Erythroblast (primary cell): ENCODE results near the gene VBP1.
"Not testable (repeated sequence)": the region's sequence is repeated elsewhere in the genome, so short reads cannot be mapped to it uniquely, and the experiment has no call there.

Experiments
- DNase-seq, 2 experiments: peaks; one replicate each; lab custom pipeline; 2025; lab: John Stamatoyannopoulos, UW
- GATA1 ChIP-seq: IDR thresholded peaks from 2 replicates; pipeline ENCODE4 v1.6.1; 2011; ENCODE audit warnings: low read depth, mild to moderate bottlenecking, control low read depth, low read length, moderate library complexity
- POLR2A ChIP-seq: IDR thresholded peaks from 2 replicates; pipeline ENCODE4 v1.6.1; 2011; ENCODE audit warnings: mild to moderate bottlenecking, low read length

Gene VBP1, protein sequence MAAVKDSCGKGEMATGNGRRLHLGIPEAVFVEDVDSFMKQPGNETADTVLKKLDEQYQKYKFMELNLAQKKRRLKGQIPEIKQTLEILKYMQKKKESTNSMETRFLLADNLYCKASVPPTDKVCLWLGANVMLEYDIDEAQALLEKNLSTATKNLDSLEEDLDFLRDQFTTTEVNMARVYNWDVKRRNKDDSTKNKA

DNA sequence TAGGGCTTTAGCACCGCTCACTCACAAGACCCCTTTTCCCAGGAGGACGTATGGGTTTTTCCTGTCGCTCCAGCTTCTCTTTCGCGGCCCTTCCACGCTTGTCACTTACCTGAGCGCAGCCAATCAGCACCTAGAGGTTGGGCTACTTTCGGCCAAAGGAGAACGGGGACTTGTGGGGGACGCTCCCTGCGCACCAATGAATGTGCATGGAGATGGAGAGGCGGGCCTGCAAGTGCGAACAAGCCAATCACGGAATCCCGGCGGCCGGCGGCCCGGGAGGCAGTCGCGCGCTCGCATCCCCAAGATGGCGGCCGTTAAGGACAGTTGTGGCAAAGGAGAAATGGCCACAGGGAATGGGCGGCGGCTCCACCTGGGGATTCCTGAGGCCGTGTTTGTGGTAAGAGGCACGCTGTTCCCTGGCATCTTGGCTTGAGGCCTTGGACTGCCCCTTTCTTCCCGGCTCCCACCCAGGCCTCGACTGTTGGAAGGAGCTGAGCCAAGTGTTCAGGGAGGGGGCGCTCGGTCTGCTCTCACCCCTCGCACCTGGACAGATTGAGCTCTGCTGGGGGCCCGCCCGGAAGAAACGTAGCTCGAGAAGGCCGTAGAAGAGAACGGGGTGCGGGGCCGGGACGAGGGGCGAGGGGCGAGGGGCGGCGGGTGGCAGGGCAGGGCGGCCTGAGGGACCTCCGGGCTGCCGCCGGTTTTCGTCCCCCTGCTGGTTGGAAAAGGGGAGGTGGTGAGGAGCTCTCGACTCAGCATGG lies at the start of gene VBP1:
Gene VBP1 (plus strand): TSS at position 282 of the 761 bp plus-strand sequence. CDS start 23 bp downstream, at position 305.
- DNase-seq = peak; percentile 95 to 96
- TF ChIP-seq POLR2A = peak; percentile 83
- no peak for TF ChIP-seq GATA1

DNA sequence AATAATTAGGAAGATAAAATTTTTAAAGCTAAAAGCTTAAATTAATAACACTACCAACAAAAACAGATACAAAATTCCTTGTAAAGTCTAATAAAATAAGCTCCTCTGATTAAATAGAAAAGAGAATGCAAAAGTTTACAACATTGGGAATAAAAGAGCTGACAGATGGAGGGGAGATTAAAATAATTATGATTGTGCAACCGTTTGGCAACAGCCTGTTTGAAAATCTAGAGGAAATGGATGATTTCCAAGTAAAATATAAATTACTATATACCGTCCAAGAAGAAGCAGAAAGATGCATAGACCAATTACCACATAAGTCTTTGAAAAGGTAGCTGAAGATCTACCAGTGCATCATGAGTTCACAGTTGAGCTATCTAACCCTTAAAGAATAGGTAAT lies 46.4 kb upstream of the VBP1 start:
- DNase-seq = no peak
- no peak for TF ChIP-seq POLR2A
- no peak for TF ChIP-seq GATA1

DNA sequence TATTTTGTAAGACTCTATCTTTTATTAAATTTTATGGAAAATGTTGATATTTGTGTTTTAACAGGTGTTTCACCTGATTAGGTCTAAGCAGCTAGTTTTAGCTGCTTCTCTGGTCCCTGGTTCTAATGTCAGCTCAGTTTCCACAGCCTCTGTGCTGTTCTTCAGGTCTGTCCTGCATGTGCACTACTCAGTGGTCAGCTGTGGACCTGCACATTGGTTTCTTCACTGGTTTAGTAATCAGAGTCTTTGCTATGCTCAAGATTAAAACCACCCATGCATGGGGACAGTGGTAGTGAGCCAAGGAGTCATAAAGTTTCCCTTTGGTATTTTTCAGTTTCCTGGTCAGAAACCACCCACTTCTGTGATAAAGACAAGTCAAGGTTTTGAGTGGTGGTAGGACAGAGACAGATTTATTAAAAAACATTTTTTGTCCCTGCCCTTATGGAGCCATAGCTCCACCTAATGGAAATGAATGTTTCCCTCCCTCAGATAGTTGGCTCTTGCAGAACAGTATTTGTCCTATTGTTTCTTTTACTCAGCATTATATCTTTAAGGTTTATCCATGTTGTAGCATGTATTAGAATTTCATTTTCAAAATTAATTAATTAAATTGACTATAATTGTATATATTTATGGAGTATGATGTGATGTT lies 36.8 kb upstream of the VBP1 start:
- TF ChIP-seq POLR2A (no peak), GATA1 (no peak)
- peak; percentile 1 for DNase-seq

DNA sequence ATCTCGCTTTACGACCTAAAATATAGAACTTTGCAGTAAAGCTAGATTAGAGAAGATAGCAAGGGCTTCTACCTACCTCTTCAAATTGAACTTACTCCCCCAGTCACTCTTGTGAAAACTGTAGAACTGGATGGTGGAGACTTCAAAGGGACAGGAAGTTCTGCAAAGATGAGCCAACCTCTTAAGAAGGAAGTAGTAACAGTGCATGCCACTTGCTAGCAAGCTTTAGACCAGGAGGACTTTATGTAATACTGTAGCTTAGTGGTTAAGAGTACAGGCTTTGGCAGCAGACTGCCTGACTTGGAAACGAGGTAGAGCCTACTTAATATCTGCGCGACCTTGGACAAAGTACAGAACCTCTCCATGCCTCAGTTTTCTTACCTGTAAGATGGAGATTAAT lies 27.5 kb upstream of the VBP1 start:
- TF ChIP-seq GATA1 = no peak
- no peak for TF ChIP-seq POLR2A
- DNase-seq = no peak

DNA sequence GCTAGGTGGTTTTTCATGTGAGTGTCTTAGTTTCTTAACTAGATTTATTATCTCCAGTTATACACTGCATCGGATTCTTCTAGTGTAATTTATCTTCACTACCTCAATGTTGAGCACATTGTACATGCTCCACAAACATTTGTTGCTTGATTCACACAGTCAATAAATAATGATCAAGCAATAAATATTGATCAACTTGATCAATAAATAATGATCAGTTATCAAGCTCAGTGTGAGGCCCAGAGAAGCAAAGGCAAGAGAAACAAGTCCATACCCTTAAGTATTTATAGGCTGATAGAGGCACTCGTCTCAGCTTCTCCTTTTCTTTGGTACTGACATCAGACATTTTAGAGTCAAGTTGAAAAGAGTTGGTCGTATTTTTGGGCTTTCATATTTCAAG lies 5.1 kb upstream of the VBP1 start:
- TF ChIP-seq POLR2A (no peak), GATA1 (no peak)
- no peak for DNase-seq

DNA sequence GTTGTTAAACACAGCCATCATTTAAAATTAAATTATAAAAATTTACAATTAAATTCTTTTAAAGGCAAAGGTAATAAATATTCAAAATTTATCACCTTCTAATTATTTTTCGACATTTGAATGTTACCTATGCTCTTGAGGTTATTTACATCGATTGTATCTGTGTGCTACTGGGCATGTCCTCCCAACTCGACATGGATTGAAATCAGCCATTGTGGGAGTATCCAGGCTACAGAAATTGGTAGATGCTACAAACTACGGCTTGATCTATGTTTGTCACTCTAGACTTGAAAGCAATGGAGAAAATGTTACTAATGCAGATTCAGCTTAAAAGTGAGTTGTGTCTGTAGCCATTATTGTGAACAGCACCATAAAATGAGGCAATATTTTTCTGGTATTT lies 2.5 kb upstream of the VBP1 start:
- TF ChIP-seq GATA1 (no peak), POLR2A (no peak)
- DNase-seq = no peak

DNA sequence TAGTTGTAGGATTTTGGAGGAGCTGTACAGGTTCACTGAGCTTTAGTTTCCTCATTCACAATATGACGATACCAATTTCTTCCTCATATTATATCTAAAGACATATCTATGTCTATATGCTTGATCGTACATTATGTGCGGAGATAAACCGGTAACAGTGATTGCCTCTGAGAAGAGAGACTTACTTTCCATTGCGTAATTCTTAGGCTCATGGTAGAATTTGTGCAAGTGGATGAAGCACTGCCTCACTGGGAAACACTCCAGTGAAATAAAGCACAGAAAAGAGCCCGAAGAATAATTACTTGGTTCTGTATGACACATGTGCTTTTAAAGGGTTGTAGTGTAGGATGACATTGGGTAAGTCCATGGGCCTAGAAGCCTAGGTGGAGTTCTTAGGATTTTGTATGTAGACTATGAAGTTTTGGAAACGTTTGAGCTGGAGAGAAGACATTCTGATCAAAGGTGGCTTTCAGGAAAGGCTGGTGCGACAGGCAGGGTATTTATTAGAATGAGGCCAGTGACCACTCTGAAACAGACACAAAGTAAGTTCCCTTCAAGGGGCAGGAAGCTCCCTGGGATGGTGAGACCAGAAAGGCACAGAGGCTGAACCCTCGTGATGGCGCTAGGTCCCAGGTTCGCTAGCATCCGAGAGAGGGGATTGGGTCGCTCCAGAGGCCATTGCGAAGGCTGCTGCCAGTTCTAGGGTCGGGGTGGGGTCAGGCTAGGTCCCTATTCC lies 649 bp upstream of the VBP1 start:
- TF ChIP-seq GATA1 (no peak), POLR2A (no peak)
- no peak for DNase-seq

DNA sequence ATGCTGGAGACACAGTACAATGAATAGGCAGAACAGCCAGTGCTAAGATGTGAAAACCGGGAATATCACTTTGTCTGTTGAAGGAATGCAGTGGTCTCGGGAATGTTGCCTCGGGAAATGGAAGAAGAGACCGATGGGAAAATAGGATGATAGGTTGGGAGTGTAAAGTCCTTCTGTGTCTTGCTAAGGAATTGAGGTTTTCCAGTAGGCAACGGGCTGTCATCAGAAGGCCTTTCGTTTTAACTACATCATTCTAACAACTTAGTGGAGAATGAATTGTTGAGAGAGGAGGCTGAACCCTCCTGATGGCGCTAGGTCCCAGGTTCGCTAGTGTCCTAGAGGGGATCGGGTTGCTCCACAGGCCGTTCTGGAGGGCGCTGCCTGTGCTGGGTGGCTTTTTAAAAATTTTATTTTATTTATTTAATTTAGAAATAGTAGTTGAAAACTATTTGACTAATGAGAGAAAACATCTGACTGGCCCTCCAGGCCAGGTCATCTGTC lies 730 bp downstream of the VBP1 start:
- TF ChIP-seq GATA1 (no peak), POLR2A (no peak)
- peak in 1 of 2 experiments; percentile 59 for DNase-seq

DNA sequence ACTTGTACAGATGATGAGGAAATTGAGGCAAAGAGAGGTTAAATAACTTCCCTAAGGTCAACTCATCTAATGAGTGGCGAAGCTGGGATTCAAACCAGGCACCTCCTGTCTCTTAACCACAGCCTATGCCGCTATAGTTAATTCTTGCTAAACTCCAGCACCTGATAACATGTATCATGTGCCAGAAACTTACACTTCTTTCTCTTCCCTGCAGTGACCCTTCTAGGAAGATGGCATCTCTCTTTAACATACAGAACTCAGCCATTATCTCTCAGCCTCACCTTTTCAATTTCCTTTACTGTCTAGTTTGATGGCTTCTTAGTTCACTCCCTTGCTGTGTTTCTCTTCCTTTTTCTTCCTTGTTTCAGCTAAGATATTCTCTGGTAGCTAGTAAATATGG lies 2.5 kb downstream of the VBP1 start:
- DNase-seq = peak; percentile 67 to 89
- TF ChIP-seq GATA1 = no peak
- no peak for TF ChIP-seq POLR2A

DNA sequence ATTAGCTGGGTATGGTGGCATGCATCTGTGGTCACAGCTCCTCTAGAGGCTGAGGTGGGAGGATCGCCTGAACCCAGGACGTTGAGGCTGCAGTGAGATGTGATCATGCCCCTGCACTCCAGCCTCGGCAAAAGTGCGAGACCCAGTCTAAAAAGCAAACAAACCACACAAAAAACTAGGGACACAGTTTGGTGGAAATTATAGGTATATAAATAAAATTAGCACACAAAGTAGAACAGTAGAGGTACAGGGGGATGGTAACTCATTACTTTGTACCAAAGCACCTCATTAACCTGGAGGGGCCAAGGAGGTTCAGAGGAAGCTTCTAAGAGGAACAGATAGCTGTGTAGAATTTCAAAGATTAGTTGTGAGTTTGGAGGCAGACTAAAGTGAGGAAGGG lies 5.1 kb downstream of the VBP1 start:
- no peak for DNase-seq
- TF ChIP-seq POLR2A (no peak), GATA1 (no peak)

DNA sequence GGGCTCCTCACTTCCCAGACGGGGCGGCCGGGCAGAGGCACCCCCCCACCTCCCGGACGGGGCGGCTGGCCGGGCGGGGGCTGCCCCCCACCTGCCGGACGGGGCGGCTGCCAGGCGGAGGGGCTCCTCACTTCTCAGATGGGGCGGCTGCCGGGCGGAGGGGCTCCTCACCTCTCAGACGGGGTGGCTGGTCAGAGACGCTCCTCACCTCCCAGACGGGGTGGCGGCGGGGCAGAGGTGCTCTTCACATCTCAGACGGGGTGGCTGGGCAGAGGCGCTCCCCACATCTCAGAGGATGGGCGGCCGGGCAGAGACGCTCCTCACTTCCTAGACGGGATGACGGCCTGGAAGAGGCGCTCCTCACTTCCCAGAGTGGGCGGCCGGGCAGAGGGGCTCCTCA lies 7.5 kb downstream of the VBP1 start:
- DNase-seq = not testable (repeated sequence)

DNA sequence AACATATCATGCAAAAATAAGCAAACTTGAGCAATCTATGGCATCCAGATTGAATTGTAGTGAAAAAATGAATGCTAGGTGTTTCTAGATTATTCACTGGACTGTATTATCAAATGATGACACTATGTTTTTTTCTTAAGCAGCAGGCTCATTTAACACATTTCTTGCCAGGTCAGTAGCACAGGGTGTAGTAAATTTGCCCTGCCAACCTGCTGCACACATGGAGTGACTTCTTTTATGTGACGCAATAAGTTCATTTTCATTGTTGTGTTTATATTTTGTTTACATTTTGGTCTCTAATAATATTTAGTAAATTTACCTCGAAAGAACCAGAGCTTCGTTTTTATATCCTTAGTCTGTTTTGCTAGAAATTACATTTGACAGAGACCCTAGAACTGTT lies 9.5 kb downstream of the VBP1 start:
- TF ChIP-seq GATA1 (no peak), POLR2A (no peak)
- DNase-seq = peak in 1 of 2 experiments; percentile 0

DNA sequence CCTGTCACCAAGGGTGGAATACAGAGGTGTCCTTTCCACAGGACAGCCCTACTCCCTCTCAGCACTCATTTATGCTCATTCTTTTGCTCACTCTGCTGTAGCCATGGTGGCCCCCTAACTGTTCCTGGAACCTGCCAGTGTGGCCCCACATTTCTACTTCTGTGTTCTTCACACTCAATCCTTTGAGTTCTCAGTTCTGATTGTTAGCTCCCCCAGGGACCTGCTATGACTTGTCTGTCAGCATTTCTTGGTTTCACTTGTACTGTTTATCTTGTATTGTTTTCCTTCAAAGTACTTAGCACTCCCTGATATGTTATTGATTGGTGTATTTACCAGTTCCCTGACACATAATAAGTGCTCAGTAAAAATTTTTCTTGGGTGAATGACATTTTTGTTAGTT lies 14.9 kb downstream of the VBP1 start:
- no peak for TF ChIP-seq POLR2A
- TF ChIP-seq GATA1 = no peak
- no peak for DNase-seq

DNA sequence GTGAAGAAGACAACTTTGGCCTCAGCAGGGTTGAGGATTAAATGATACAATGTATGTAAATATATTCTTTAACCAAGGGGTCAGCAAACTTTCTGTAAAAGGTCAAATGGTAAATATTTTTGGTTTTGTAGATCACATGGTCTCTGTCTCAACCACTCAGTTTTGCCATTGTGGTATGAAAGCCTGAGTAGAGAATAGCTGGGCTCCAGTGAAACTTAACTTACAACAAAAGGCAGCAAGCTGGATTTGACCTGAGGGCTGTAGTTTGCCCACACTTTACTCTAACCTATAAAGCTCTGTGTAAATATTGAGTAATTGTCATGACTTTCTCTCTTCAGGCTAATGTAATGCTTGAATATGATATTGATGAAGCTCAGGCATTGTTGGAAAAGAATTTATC lies 19.6 kb downstream of the VBP1 start:
- no peak for DNase-seq
- no peak for TF ChIP-seq GATA1

DNA sequence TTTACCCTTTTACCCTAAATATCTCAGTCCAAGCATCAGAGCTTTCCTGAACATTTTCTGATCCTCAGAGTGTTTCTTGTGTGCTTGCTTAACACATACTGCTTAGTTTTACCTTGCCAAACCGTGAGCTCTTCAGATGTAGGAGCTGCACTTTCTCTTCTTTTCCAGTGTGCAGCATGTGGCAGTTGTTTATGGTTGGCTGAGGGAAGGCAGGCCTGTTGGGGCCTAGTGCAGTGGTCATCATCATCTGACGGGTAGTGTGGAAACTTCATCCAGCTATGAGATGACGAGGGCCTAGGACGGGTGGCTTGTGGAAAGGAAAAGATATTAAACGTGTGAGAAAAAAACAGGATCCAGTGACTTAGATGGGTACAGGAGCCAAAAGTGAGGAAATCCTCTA lies 21.5 kb downstream of the VBP1 start:
- TF ChIP-seq GATA1 = no peak
- TF ChIP-seq POLR2A = no peak
- DNase-seq = no peak
